Gastrocnemius medialis (tissue), 4 donors: ENCODE measurements around the gene PYROXD2. TPM values are rescaled to one million over a fixed set of nuclear protein-coding genes. Genes with fewer than 3 reads are reported as not detected.

ENCODE experiments used
- ATAC-seq, 2 donors: fragments of 150-250 bp; one replicate each; pipeline ENCODE4 v1.9.1; 2016
- DNase-seq, 2 donors: peaks; one replicate each; pipeline ENCODE4 v3.0.0-alpha.2; 2019
- H3K27ac ChIP-seq, 4 donors: fragments of 200-600 bp; sonication (generic); 1 replicate in 1 of 4; 2 replicates in 3 of 4; pipeline ENCODE4 v1.5.1; 2016 to 2018; ENCODE audit warnings: mild to moderate bottlenecking in 2 of 4, moderate library complexity in 1 of 4
- H3K27me3 ChIP-seq, 3 donors: fragments of 200-600 bp; sonication (generic) in 2 of 3; 1 replicate in 1 of 3; 2 replicates in 2 of 3; pipeline versions ENCODE4 v1.5.1 to v1.6.0; 2016 to 2019; ENCODE audit warnings: mild to moderate bottlenecking in 1 of 3, moderate library complexity in 1 of 3
- H3K36me3 ChIP-seq, 2 donors: fragments of 200-600 bp; sonication (generic) in 1 of 2; one replicate each; pipeline ENCODE4 v1.5.1; 2017 to 2018
- H3K4me1 ChIP-seq, 2 donors: fragments of 200-600 bp; sonication (generic) in 1 of 2; one replicate each; pipeline ENCODE4 v1.5.1; 2016 to 2017; ENCODE audit warnings: mild to moderate bottlenecking in 2 of 2
- H3K4me3 ChIP-seq, 4 donors: fragments of 200-600 bp; sonication (generic) in 3 of 4; 1 replicate in 1 of 4; 2 replicates in 3 of 4; pipeline ENCODE4 v1.5.1; 2016 to 2019; ENCODE audit warnings: mild to moderate bottlenecking in 2 of 4
- H3K9me3 ChIP-seq, 3 donors: fragments of 200-600 bp; sonication (generic) in 2 of 3; 1 replicate in 1 of 3; 2 replicates in 2 of 3; pipeline ENCODE4 v1.5.1; 2016 to 2019
- POLR2A ChIP-seq, 2 donors: fragments of 450-650 bp; IDR thresholded peaks; one replicate each; pipeline ENCODE4 v1.6.1; 2017; ENCODE audit warnings: antibody characterized with exemption in 2 of 2, mild to moderate bottlenecking in 2 of 2, moderate library complexity in 2 of 2
- in situ Hi-C, 4 donors: fragments of 200-750 bp; cut with MboI; loops; one replicate each; pipeline versions ENCODE4 v1.15.0 to v1.8.0; 2017; ENCODE audit warnings: low sequenced_read_pairs in 4 of 4
- intact Hi-C: fragments of 100-400 bp; cut with DNase I; formaldehyde crosslinking; loops from one replicate; pipeline ENCODE4 v1.15.1; 2023; ENCODE audit warnings: low total_unique reads
- total RNA-seq, 4 donors: library from RNA; depleted of rRNA; stranded (reverse); fragments of >200 nt; gene quantifications; one replicate each; pipeline versions ENCODE4 v1.1.0 to v1.2.3, GENCODE V29; 2016
- TF ChIP-seq, protein P1 (sequence below), 5 experiments: fragments of 450-650 bp in 3 of 5; fragments of 200-600 bp in 2 of 5; sonication (generic) in 2 of 5; IDR thresholded peaks in 4 of 5; conservative IDR thresholded peaks in 1 of 5; 1 replicate in 4 of 5; 2 replicates in 1 of 5; pipeline ENCODE4 v1.5.1; 2016 to 2019; ENCODE audit warnings: antibody characterized with exemption in 5 of 5, mild to moderate bottlenecking in 3 of 5, moderate library complexity in 3 of 5

Gene PYROXD2
- total RNA-seq, 4 donors from 2014 or later, result 0.22 to 7.8 (median 1.3) TPM

DNA sequence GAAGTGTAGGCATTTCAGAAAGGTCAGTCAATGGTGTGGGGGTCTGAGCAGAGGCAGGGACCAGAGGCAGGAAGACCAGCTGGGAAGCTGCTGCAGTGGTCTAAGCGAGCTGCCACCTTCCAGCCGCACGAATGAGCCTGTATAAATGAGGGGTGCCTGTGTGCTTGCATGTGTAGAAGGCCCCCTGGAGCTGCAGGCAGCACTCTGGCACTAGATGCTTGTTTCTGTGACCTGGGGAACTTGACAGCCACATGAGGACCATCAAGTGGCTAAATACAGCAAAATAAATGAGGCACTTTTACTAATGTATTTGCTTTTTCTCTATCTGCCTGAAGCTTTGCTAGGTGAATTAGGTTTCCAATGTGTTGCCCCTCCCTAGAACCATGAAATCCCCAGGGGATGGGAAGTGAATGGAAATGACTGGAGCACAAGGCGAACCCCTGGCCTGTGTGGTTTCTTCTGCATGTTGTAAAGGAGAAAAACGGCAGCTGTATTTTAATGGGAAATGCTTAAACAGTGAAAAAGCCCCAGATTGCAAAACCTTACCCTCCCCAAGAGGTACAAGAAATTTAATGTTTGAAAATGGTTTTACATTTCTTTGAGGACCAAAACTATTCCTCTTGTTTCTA, 57.7 kb downstream of the PYROXD2 start:
- H3K36me3 ChIP-seq, result no peaks in the 10 kb centered on the region
- H3K27me3 ChIP-seq, result peaks cover 0 to 8% (median 0%) of the 10 kb centered on the region in 3 donors
- intact Hi-C loops, result no loop called here
- ATAC-seq, result no peak
- no peak for DNase-seq
- H3K27ac ChIP-seq, result no peak overlapping the region
- TF ChIP-seq, protein P1, sequence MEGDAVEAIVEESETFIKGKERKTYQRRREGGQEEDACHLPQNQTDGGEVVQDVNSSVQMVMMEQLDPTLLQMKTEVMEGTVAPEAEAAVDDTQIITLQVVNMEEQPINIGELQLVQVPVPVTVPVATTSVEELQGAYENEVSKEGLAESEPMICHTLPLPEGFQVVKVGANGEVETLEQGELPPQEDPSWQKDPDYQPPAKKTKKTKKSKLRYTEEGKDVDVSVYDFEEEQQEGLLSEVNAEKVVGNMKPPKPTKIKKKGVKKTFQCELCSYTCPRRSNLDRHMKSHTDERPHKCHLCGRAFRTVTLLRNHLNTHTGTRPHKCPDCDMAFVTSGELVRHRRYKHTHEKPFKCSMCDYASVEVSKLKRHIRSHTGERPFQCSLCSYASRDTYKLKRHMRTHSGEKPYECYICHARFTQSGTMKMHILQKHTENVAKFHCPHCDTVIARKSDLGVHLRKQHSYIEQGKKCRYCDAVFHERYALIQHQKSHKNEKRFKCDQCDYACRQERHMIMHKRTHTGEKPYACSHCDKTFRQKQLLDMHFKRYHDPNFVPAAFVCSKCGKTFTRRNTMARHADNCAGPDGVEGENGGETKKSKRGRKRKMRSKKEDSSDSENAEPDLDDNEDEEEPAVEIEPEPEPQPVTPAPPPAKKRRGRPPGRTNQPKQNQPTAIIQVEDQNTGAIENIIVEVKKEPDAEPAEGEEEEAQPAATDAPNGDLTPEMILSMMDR (IDR thresholded peaks at IDR 0.05 in 4 of 5, conservative IDR thresholded peaks at IDR 0.05 in 1 of 5), result no peak
- no peak for TF ChIP-seq POLR2A (IDR thresholded peaks at IDR 0.05)
- in situ Hi-C loops, result no loop called here
- no peaks in the 10 kb centered on the region for H3K9me3 ChIP-seq
- no peak overlapping the region for H3K4me3 ChIP-seq
- H3K4me1 ChIP-seq, result peaks cover 0 to 5% of the 10 kb centered on the region in 2 donors

- no peak for DNase-seq
- TF ChIP-seq POLR2A (IDR thresholded peaks at IDR 0.05), result no peak
- TF ChIP-seq, protein P1 (IDR thresholded peaks at IDR 0.05 in 4 of 5, conservative IDR thresholded peaks at IDR 0.05 in 1 of 5), result no peak
- Histone ChIP-seq H3K36me3 (no peaks in the 10 kb centered on the region), H3K27me3 (peaks cover 0 to 8% (median 0%) of the 10 kb centered on the region in 3 donors), H3K9me3 (no peaks in the 10 kb centered on the region), H3K4me3 (no peak overlapping the region), H3K4me1 (peaks cover 0 to 5% of the 10 kb centered on the region in 2 donors), H3K27ac (no peak overlapping the region)
- intact Hi-C loops (no loop called here), in situ Hi-C loops (no loop called here)
- ATAC-seq, result no peak
These were observed 60.5 kb downstream of the PYROXD2 start for GRCh38 chr10:98354491-98354890.

GRCh38 chr10:98353170-98353569, 61.8 kb downstream of the PYROXD2 start:
- Histone ChIP-seq H3K4me1 (peaks cover 0 to 9% of the 10 kb centered on the region in 2 donors), H3K9me3 (no peaks in the 10 kb centered on the region), H3K36me3 (no peaks in the 10 kb centered on the region), H3K27ac (no peak overlapping the region), H3K4me3 (no peak overlapping the region), H3K27me3 (peaks cover 0 to 8% (median 0%) of the 10 kb centered on the region in 3 donors)
- ATAC-seq (no peak), DNase-seq (no peak)
- TF ChIP-seq, protein P1 (IDR thresholded peaks at IDR 0.05 in 4 of 5, conservative IDR thresholded peaks at IDR 0.05 in 1 of 5), result no peak
- no peak for TF ChIP-seq POLR2A (IDR thresholded peaks at IDR 0.05)
- intact Hi-C loops (no loop called here), in situ Hi-C loops (no loop called here)

- no peak for TF ChIP-seq POLR2A (IDR thresholded peaks at IDR 0.05)
- TF ChIP-seq, protein P1 (IDR thresholded peaks at IDR 0.05 in 4 of 5, conservative IDR thresholded peaks at IDR 0.05 in 1 of 5), result no peak
- no peak for ATAC-seq
- no peak overlapping the region for H3K4me3 ChIP-seq
- no peak overlapping the region for H3K27ac ChIP-seq
- no peaks in the 10 kb centered on the region for H3K9me3 ChIP-seq
- H3K27me3 ChIP-seq, result peaks cover 0 to 8% (median 0%) of the 10 kb centered on the region in 3 donors
- DNase-seq, result no peak
- in situ Hi-C loops, result no loop called here
- intact Hi-C loops, result no loop called here
- H3K4me1 ChIP-seq, result peaks cover 0 to 9% of the 10 kb centered on the region in 2 donors
- no peaks in the 10 kb centered on the region for H3K36me3 ChIP-seq
These were observed 63.1 kb downstream of the PYROXD2 start for GRCh38 chr10:98351831-98352402.
